Body of pancreas (tissue), 4 donors: ENCODE measurements around the gene C11orf91. TPM values are rescaled to one million over a fixed set of nuclear protein-coding genes. Genes with fewer than 3 reads are reported as not detected.
A peak's percentile ranks its signal among the peaks of the same experiment; 100 is the strongest.

Source experiments
- ATAC-seq: fragments of 150-250 bp; one replicate; pipeline ENCODE4 v1.9.1; 2016
- DNase-seq, 4 donors: peaks; one replicate each; pipeline ENCODE4 v3.0.0-alpha.2; 2019
- H3K27ac ChIP-seq, 4 donors: fragments of 200-600 bp; sonication (generic); 1 replicate in 3 of 4; 2 replicates in 1 of 4; pipeline versions ENCODE4 v1.5.1 to v1.6.1; 2016 to 2019; ENCODE audit warnings: mild to moderate bottlenecking in 1 of 4, mixed read lengths in 1 of 4, moderate library complexity in 1 of 4
- H3K27me3 ChIP-seq, 2 donors: fragments of 200-600 bp; sonication (generic); one replicate each; pipeline ENCODE4 v1.6.0; 2016; ENCODE audit warnings: mild to moderate bottlenecking in 1 of 2
- H3K36me3 ChIP-seq, 2 donors: fragments of 200-600 bp; sonication (generic); replicated peaks in 1 of 2; 2 replicates each; pipeline ENCODE4 v1.5.1; 2016; ENCODE audit warnings: low read depth in 2 of 2; ENCODE audit not compliant: insufficient read depth in 1 of 2
- H3K4me1 ChIP-seq: fragments of 200-600 bp; sonication (generic); one replicate; pipeline ENCODE4 v1.6.0; 2016
- H3K4me3 ChIP-seq, 2 donors: fragments of 200-600 bp; sonication (generic); 1 replicate in 1 of 2; 2 replicates in 1 of 2; pipeline ENCODE4 v1.5.1; 2016 to 2019
- H3K9me3 ChIP-seq, 3 donors: fragments of 200-600 bp; sonication (generic); 1 replicate in 2 of 3; 2 replicates in 1 of 3; pipeline ENCODE4 v1.5.1; 2016
- CTCF ChIP-seq, 7 experiments: fragments of 450-650 bp in 4 of 7; fragments of 200-600 bp in 3 of 7; sonication (generic) in 3 of 7; IDR thresholded peaks; one replicate each; pipeline ENCODE4 v1.5.1; 2016 to 2019; ENCODE audit warnings: antibody characterized with exemption in 7 of 7
- POLR2A ChIP-seq, 3 donors: fragments of 450-650 bp; IDR thresholded peaks; one replicate each; pipeline ENCODE4 v1.6.1; 2016; ENCODE audit warnings: antibody characterized with exemption in 3 of 3, mild to moderate bottlenecking in 2 of 3
- WGBS, 2 donors: methylation state at CpG; one replicate each; pipeline ENCODE4 v1.1.5; 2017; 5-methylcytosine and 5-hydroxymethylcytosine counted together
- intact Hi-C: fragments of 100-400 bp; cut with DNase I; formaldehyde crosslinking; loops from one replicate; pipeline ENCODE4 v1.15.1; 2023
- total RNA-seq, 2 donors: library from RNA; depleted of rRNA; stranded (reverse); fragments of >200 nt; gene quantifications; one replicate each; pipeline ENCODE4 v1.1.0, GENCODE V29; 2016

Gene C11orf91
- total RNA-seq, 2 donors from 2014 or later = not detected

GRCh38 chr11:33706966-33707365 lies 6.3 kb upstream of the C11orf91 start:
- intact Hi-C loops = no loop called here
- Histone ChIP-seq H3K4me1 (peaks cover 42% of the 10 kb centered on the region), H3K9me3 (no peaks in the 10 kb centered on the region), H3K27me3 (no peaks in the 10 kb centered on the region), H3K27ac (peak overlapping the region in 3 of 4 donors; percentile 21 to 88 (median 32)), H3K4me3 (no peak overlapping the region), H3K36me3 (peaks cover 0 to 11% of the 10 kb centered on the region in 2 donors)
- no peak for TF ChIP-seq CTCF (IDR thresholded peaks at IDR 0.05)
- no peak for TF ChIP-seq POLR2A (IDR thresholded peaks at IDR 0.05)
- ATAC-seq = no peak
- no peak for DNase-seq
- 92 to 94% methylated on average over 2 of the region's 2 CpGs for WGBS, 2 donors

GRCh38 chr11:33706546-33706945 lies 5.9 kb upstream of the C11orf91 start:
- H3K4me3 ChIP-seq = no peak overlapping the region
- ATAC-seq (no peak), DNase-seq (no peak)
- TF ChIP-seq POLR2A (IDR thresholded peaks at IDR 0.05) = no peak
- TF ChIP-seq CTCF (IDR thresholded peaks at IDR 0.05) = no peak
- peaks cover 47% of the 10 kb centered on the region for H3K4me1 ChIP-seq
- intact Hi-C loops = no loop called here
- H3K36me3 ChIP-seq = peaks cover 0 to 11% of the 10 kb centered on the region in 2 donors
- H3K9me3 ChIP-seq = no peaks in the 10 kb centered on the region
- peak overlapping the region in 3 of 4 donors; percentile 21 to 88 (median 32) for H3K27ac ChIP-seq
- H3K27me3 ChIP-seq = no peaks in the 10 kb centered on the region
- 42 to 49% methylated on average over 2 of the region's 2 CpGs for WGBS, 2 donors

- peaks cover 0 to 5% of the 10 kb centered on the region in 2 donors for H3K36me3 ChIP-seq
- H3K27me3 ChIP-seq = no peaks in the 10 kb centered on the region
- ATAC-seq (no peak), DNase-seq (no peak)
- H3K4me3 ChIP-seq = no peak overlapping the region
- no peaks in the 10 kb centered on the region for H3K9me3 ChIP-seq
- WGBS, 2 donors = 54% methylated on average over 7 of the region's 7 CpGs
- intact Hi-C loops = no loop called here
- no peak for TF ChIP-seq CTCF (IDR thresholded peaks at IDR 0.05)
- no peak for TF ChIP-seq POLR2A (IDR thresholded peaks at IDR 0.05)
- H3K4me1 ChIP-seq = peaks cover 62% of the 10 kb centered on the region
- H3K27ac ChIP-seq = peak overlapping the region; percentile 53 to 88 (median 80)
These were observed 3.8 kb upstream of the C11orf91 start for GRCh38 chr11:33704240-33705002.

GRCh38 chr11:33703788-33704187 lies 3.2 kb upstream of the C11orf91 start:
- intact Hi-C loops = no loop called here
- Histone ChIP-seq H3K36me3 (peaks cover 0 to 3% of the 10 kb centered on the region in 2 donors), H3K4me3 (no peak overlapping the region), H3K9me3 (no peaks in the 10 kb centered on the region), H3K4me1 (peaks cover 65% of the 10 kb centered on the region), H3K27ac (peak overlapping the region; percentile 53 to 88 (median 80)), H3K27me3 (no peaks in the 10 kb centered on the region)
- TF ChIP-seq POLR2A (IDR thresholded peaks at IDR 0.05) (peak in 2 of 3 donors; percentile 5 to 14), CTCF (IDR thresholded peaks at IDR 0.05) (no peak)
- DNase-seq (peak in 2 of 4 donors; percentile 39 to 46), ATAC-seq (no peak)
- 57 to 74% methylated on average over 3 to 4 of the region's 4 CpGs for WGBS, 2 donors

GRCh38 chr11:33703234-33703633 lies 2.6 kb upstream of the C11orf91 start:
- intact Hi-C loops = no loop called here
- Histone ChIP-seq H3K4me1 (peaks cover 71% of the 10 kb centered on the region), H3K4me3 (no peak overlapping the region), H3K27ac (peak overlapping the region in 3 of 4 donors; percentile 78 to 88 (median 83)), H3K9me3 (no peaks in the 10 kb centered on the region), H3K36me3 (no peaks in the 10 kb centered on the region), H3K27me3 (no peaks in the 10 kb centered on the region)
- TF ChIP-seq CTCF (IDR thresholded peaks at IDR 0.05) (no peak), POLR2A (IDR thresholded peaks at IDR 0.05) (no peak)
- 54 to 64% methylated on average over 5 of the region's 5 CpGs for WGBS, 2 donors
- ATAC-seq (no peak), DNase-seq (no peak)
